ENCODE data around the gene MAML3.

The MAML3 gene

DNA sequence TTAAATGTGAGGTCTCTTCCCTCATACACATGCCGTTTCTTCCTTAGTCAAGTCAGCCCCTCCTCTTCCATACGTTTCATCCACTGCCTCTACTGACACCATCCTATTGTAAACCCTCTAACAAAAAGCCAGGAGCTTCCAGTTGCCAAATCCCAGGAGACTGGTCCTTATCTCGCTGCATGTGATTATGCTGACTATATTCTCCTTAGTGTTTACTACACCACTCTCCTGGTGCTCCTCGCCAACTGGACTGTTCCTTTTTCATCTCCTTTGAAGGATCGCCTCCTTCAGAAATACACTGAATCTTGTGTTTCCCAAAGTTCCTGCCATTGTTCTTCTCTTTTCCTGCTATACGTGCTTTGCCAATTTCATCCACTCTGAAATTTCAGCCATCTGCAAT lies 27.7 kb downstream of the MAML3 start:
- no peak for DNase-seq (ENCODE audit: low read depth in 2 of 2)

DNA sequence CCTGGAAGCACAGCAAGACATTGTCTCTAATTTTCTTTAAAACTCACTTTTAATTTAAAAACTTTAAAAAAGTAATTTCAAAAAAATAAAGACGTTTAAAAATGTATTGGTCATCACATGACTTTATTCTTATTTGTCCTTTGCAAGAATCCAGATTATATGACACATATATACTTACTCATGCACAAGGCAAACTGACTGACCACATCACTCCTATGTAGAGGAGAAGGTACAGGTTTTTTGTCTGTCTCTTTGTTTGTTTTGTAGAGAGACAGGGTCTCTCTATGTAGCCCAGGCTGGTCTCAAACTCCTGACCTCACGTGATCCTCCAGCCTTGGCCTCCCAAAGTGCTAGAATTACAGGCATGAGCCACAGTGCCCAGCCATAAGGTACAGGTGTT lies 28.6 kb downstream of the MAML3 start:
- no peak for DNase-seq (ENCODE audit: low read depth in 2 of 2)

DNA sequence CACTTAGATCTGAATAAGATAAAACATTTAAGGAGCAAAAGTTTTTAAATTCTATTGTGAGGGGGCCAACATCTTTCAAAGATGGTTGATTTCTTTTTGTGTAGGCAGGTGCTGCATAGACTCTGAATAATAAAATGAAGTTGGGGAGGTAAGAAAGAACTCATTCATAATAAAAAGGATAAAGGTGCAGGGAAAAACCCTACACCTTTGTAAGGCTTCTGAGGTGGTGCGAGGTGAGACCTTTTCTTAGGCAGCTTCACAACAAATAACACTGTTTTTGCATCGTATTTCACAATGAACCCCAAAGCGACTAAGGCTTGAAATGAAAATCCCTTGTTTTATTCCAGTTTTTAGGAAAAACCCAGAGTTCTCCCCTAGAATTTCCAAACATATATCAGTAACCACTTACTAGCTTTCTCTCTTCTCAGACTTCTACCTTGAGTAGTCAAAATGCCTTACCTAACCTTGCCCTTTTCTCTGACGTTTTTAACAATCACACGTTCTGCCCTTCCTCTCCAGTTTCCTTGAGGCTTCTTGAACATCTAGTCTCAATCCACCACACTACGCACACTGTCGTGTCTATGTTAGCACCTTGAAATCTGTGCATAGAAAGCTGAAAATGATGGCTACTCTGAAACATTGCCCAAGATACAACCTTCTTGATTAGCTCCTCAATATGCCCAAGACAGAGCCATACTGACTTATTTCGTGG lies 30.2 kb downstream of the MAML3 start:
- no peak for DNase-seq (ENCODE audit: low read depth in 2 of 2)

DNA sequence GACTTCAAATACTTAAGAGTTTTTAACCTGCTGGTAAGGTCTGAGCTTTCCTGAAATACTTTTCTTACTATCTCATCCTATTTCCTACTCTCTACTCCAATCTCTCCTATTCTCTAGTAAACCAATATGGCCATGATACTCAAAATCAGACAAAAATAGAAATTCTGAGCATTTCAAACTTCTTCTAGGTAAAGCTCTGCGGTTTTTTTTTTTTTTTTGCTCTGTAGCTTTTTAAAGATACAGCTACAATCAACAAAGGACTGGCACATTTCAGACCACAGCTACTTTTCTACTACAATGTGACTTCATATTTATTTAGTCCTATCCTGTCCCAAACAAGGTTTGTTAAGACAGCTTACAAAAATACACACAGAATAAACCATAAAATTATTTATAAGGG lies 31.1 kb downstream of the MAML3 start:
- DNase-seq (ENCODE audit: low read depth in 2 of 2), result no peak

DNA sequence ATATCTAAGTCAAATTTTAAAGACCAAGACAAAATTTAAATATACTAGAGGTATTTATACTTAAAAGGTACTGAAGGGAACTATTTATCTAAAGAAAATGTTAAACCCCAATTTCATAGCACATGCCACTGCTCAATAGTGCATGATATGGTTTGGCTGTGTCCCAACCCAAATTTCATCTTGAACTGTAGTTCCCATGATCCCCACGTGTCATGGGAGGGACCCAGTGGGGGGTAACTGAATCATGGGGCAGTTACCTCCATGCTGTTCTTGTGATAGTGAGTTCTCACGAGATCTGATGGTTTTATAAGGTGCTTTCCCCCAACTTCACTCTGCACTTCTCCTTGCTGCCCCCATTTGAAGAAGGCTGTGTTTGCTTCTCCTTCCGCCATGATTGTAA lies 32.3 kb downstream of the MAML3 start:
- DNase-seq (ENCODE audit: low read depth in 2 of 2), result no peak

DNA sequence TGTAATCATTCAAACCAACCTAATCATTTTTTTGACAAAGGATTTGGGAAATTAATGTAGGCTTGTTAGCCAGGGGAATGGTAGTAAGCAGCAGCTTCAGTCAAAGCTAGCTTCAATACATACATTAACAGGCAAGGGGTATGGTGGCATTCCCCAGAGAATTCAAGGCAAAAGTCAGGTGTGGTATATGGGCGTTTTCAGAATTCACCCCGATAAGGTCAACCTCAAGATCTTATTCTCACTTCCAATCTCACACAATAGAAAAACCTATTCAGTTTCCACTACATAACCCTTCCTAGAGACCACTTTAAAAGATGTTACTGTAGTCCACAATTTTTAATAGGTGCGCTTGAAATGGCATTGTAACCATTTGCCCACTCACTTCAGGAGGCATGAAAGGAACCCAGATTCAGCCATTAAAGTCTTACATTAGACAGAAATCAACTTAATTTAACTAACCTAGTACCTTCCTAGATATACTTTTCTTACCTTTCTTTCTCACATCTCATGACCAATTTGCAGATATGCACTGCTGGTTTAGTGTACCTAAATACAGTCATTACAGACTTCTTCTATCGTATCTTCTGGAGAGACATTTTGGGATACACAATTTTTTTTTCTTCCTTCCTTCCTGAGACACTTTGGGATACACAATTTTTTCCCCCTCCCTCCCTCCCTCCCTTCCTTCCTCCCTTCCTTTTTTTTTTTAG lies 34.9 kb downstream of the MAML3 start:
- DNase-seq (ENCODE audit: low read depth in 2 of 2), result no peak

DNA sequence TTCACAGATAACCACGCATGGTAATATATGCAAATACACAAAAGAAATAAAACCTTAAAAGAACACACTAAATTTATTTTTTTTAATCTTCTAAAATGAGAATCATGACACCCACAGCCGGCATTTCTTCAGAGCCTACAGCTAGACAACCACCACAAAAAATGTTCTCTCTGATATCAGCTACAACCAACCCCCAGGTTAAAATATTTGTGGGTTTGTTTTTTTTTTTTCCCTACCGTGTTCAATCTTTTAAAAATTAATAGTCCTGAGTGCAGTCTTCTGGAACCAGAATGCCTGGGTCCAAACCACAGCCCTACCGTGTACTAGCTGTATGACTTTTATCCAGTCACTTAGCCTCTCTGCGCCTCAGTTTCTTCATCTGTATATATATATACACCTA lies 36.0 kb downstream of the MAML3 start:
- no peak for DNase-seq (ENCODE audit: low read depth in 2 of 2)

DNA sequence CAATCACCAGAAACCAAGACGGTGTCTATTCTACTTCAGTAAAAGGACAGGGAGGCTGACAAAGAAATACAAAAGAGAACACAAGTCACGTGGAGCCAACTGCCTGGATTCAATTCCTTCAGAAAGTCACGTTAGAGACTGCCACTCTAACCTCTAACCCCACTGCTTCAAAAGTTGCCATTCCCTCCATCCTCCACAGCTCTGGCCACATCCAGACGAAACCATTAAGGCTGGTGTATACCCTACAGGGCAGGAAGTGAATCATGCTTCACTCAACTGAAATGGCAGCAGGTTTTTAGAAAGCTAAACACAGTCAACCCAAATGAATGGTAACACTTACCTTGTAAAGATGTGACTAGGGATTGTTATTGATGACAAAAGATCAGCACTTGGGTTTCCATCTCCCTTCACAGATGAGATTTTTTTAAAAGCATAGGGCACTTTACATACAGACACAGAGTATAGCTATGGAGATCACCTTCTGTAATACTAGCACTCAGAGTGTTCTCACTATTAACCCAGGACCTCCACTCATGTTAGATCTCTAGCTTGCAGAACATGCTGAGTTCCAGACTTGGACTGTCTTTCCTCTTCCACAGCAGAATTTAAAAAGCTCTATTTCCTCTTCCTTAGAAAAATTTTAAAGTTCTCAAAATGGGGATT lies 37.4 kb downstream of the MAML3 start:
- DNase-seq (ENCODE audit: low read depth in 2 of 2), result no peak

DNA sequence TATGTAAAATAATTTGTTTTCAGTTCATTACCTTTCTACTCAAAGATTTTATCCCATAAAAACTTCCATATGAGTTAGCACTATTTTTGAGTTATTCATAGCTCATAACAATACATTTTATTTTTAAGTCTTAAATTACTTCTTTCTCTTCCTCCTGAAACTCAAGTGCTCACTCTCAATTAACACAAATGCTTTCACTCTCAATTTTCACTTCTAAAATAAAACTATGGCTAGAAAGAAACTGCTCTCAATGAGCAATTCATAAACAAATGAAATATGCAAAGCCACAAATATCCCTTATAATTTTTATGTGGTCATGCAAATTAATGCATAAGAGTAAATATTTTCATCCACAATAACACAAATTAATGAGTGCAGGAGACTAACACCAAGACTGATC lies 38.8 kb downstream of the MAML3 start:
- DNase-seq (ENCODE audit: low read depth in 2 of 2), result no peak

DNA sequence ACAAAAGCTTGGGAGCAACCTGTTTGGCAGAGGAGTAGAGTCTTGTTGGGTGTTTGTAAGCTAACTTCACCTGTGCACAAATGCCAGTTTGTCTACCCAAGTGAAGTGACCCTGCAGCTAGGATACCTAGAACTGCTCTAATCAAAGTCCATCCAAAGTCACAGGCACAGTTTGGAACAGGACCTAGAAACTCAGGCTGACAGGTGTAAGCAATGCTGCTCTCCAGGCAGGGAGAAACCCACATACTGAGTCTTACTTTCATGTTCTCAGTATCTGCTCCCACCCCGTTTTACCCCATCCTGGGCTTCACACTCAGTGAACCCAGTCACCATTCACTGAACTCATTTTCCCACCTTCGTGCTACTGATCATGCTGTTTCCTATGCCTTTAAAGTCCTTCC lies 40.3 kb downstream of the MAML3 start:
- DNase-seq (ENCODE audit: low read depth in 2 of 2), result no peak

DNA sequence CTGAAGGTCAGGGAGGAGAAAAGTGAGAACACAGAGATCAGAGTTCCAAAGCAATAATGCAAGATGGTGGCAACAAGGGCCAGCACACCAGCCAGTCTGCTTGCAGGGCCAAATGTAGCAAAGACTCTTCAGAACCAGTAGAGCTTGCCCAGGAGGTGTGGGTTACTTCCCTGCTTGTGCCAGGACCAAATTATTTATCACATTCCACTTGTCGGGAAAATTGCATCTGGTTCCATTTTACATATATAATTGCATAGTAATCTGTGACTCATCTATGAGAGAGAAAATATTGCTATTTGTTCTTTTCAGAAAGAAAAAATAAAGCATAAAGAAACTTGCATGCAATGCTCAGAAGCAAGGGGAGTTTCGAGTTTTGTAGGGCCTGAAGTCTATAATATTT lies 41.4 kb downstream of the MAML3 start:
- no peak for DNase-seq (ENCODE audit: low read depth in 2 of 2)

DNA sequence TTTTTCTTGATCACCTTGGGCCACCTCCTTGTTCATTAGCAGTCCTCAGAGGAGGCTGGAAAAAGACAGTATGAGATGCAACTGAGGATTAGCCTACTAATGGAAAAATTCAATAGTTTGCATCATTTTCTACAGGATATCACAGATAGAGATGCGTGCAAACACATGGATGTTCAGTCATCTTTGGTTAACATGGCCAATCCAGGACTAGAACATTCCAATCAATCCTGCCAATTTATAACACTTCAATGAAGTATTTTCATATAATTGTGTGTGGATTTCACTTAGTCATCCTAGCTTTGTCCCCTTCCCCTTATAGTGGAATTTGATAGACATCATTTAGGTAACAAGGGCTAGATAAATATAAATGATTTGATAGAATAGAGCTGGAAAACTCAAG lies 42.7 kb downstream of the MAML3 start:
- no peak for DNase-seq (ENCODE audit: low read depth in 2 of 2)

DNA sequence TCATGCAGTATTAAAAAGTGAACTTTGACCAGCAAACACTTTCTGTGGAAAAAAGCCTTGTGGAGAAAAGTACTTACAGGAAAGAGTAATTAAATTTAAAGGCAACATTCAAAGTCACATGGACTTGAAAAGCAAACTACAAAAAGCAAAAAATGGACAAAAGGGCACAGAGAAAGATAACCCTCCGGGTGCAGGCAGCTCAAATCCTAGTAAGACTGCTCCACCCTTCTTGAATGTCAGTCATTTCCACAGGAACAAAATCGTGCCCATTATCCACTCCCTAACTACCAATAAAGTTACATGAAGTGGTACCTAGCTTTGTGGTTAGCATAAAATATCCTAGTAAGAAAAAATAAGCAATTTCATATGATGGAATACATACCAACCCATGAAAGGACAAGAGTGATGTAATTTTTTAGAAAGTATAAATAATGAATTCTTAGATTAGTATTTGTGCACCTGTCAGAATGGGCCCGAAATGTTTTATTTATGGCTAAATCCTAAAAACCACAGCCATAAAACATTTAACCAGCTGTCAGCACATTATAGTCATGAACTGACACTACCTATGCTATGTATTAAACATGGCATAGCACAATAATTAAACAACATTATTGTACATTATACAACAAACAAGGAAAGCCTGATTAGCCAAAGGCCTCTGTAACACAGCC lies 43.3 kb downstream of the MAML3 start:
- no peak for DNase-seq (ENCODE audit: low read depth in 2 of 2)

DNA sequence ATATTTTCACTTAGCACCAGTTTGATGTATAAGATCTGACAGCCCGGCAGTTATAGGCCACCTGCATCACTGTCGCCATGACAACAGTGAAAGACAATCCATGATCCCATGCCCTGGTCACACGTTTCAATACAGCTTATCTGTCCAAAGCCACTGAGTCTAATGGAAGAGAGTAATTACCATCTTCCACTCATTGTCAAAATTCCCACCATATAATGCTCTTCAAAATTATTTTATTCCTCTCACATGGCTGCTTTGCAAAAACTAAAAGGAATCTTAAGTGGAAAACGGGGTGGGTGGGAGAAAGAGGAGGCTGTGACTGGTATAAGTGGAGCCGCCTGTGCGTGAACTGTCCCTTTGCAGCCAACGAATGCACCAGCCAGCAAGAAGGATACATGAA lies 44.2 kb downstream of the MAML3 start:
- no peak for DNase-seq (ENCODE audit: low read depth in 2 of 2)

DNA sequence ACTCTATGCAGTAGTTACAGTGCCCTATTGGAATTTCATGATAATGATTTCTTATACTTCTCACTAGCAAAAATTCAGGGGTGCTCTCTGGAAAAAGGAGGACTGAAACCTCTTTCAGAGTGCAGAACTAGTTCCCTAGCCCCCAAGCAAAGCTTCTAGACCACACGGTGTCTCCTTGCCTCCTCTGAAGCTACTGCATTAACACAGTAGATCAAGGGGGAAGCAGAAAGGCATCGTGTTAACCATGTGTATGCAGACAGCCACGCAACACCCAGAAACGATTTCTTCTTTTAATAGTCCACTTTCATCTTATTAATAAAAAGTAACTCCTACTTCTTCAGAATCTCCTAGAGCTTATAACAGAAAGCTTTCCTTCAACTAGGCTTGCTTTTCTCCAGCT lies 44.7 kb downstream of the MAML3 start:
- no peak for DNase-seq (ENCODE audit: low read depth in 2 of 2)

DNA sequence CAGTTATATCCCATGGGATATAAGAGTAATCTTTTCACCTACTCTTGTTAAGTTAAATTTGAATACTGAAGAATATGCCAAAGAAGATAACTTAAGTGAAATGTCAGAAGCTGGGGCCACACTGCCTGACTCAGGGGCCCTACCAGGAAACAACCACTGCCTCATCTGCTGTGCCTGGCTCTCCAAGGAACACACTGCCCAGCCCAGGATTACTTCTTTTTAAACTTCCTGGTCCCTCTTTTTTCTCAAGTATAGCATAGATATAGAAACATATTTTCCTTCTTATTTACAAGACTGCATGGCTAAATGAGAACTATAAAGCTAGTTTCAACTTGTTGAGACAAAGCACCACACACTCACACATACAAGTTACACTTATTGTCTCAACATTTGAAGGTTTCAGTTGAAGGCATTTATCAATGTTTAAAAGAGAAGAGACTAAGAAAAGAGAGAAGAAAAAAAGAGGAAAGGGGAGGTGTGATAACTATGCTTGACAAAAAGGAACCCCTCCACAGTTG lies 45.2 kb downstream of the MAML3 start:
- no peak for DNase-seq (ENCODE audit: low read depth in 2 of 2)

DNA sequence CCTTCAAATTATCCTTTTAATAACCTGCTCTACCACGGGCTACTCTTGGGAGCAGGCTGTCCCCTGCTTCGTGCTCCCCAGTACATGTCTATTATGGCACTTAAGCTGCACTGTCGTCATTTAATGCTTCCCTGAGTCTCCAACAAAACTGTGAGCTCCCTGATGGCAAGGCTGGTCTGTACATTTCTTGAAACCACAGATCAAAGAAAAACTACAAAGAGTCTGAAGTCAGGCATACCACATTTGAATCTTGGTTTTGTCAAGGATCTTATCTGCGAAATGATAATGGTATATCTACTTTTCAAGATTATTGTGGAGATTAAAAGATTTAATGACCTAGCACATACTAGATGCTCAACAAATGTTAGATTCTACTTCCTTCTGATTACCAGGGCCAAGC lies 45.7 kb downstream of the MAML3 start:
- DNase-seq (ENCODE audit: low read depth in 2 of 2), result no peak

DNA sequence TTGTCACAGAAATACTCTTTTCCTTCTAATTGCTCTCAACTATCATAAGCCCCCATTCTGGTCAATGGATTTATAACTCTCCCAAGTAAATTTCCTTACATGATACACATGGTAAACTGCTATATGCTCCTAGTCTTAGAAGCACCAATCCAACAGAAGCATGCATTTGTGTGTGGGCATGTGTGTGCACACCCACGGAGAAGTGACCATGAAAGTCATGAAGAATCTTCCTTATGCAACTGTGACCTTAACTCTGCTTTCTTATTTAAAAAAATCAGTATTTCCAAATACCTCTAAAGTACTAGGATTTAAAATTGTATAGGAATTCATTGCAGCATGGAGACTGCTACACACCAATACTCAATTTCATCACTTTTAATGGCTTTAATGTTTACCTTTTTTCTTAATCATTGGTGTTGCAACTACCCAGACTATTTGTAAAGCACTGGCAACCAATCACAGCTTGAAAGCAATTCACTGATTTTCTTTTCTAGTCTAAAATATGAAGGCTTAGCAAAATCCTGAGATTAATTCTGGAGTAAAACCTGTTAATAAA lies 47.6 kb downstream of the MAML3 start:
- no peak for DNase-seq (ENCODE audit: low read depth in 2 of 2)

DNA sequence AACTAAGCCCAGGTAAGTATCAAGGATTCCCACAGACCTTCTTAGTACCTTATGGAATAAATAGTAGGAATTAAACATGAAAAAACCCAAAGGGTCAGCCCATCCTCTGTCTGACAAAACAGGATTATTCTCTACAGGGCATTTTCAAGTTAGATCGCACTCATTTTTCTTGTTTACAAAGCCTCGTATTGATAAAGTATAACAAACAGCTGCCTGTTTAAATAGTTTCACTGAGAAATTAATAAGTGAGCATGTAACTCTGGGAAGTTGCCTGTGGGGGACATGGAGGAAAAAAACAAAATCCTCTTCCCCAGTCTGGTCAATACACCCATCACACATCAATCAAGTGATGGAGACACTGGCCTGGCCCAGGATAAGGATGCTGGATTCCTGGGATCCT lies 48.5 kb downstream of the MAML3 start:
- no peak for DNase-seq (ENCODE audit: low read depth in 2 of 2)

DNA sequence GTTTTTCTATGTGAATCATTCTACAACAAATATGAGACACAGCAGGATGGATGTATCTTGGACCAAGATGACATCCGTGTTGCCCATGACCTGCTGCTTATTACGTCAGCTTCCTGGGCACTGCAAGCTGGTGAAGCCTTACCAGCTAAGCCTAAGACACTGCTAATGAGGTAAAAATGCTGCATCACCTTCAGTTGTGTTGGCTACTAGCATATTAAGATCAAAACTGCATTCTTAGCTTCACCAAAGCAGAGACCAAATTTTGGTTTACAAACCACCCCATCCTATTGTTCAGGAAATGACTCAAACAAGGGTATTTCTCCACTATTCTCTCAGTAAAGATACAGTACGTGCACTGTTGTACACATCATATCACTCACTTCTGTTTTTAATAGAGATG lies 50.3 kb downstream of the MAML3 start:
- no peak for DNase-seq (ENCODE audit: low read depth in 2 of 2)

DNA sequence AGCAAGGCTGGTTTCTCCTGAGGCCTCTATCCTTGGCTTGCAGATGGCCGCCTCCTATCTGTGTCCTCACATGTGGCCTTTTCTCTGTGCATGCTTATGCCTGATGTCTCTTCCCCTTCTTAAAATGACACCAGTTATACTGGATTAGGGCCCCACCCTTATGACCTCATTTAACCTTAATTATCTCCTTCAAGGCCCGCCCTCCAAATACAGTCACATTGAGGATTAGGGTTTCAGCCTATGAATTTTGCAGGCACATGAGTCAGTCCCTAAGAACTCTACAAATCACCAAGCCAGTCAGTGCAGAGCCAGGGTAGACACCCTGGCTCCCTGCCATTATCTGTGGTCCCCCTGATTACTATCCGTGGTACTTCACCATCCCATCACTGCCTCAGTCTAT lies 51.6 kb downstream of the MAML3 start:
- DNase-seq (ENCODE audit: low read depth in 2 of 2), result no peak

DNA sequence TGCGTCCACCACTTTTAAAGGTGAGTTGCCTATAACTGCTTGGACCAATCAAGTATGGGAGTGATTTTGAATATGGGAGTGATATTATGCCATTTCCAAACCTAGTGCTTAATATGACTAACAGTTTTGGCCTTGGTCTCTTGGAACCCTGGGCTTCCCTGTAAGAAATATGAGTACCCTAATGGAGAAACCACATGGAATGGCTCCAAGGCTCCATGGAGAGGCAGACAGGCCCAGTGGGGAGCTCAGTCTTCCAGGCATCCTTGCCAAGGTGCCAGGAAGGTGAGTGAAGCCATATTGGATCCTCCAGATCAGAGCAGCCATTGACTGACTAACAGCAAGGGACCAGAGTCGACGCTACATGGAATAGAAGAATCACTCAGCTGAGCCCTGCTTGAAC lies 53.2 kb downstream of the MAML3 start:
- DNase-seq (ENCODE audit: low read depth in 2 of 2), result no peak
